ENCODE data around the gene FGFRL1.

DNA sequence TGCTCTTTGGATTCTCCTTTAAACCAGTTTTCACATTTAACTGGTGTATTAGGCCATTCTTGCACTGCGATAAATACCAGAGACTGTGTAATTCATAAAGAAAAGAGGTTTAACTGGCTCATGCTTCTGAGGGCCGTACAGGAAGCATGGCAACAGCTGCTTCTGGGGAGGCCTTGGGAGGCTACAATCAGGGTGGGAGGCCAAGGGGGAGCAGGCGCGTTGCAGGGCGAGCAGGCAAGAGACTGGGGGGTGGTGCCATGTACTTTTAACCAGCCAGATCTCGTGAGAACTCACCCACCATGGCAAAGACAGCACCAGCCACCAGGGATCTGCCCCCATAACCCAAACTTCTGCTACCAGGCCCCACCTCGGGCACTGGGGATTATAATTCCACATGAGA, 63.8 kb downstream of the FGFRL1 start:
- TF ChIP-seq, protein P1, sequence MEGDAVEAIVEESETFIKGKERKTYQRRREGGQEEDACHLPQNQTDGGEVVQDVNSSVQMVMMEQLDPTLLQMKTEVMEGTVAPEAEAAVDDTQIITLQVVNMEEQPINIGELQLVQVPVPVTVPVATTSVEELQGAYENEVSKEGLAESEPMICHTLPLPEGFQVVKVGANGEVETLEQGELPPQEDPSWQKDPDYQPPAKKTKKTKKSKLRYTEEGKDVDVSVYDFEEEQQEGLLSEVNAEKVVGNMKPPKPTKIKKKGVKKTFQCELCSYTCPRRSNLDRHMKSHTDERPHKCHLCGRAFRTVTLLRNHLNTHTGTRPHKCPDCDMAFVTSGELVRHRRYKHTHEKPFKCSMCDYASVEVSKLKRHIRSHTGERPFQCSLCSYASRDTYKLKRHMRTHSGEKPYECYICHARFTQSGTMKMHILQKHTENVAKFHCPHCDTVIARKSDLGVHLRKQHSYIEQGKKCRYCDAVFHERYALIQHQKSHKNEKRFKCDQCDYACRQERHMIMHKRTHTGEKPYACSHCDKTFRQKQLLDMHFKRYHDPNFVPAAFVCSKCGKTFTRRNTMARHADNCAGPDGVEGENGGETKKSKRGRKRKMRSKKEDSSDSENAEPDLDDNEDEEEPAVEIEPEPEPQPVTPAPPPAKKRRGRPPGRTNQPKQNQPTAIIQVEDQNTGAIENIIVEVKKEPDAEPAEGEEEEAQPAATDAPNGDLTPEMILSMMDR (IDR thresholded peaks at IDR 0.05; ENCODE audit: low read depth, low read length, poor library complexity, severe bottlenecking) = no peak
- no peak for TF ChIP-seq EZH2phosphoT487 (IDR thresholded peaks at IDR 0.05; ENCODE audit: borderline replicate concordance, low read length)
